CD4-positive, alpha-beta memory T cell (primary cell): ENCODE results near the gene DOCK1. TPM values are rescaled to one million over a fixed set of nuclear protein-coding genes. Genes with fewer than 3 reads are reported as not detected.

Source experiments
- CTCF ChIA-PET: fragments of 350-600 bp; sonication (Branson Sonifier 250); formaldehyde crosslinking; loops from one replicate; lab custom pipeline; 2021; ENCODE audit warnings: inconsistent platforms; ENCODE audit not compliant: partially characterized antibody; lab: Charles Lee
- POLR2A ChIA-PET: fragments of 350-600 bp; sonication (Branson Sonifier 250); formaldehyde crosslinking; loops from one replicate; lab custom pipeline; 2021; ENCODE audit not compliant: partially characterized antibody; lab: Charles Lee
- DNase-seq, 5 donors: peaks; one replicate each; pipeline versions ENCODE4 v3.0.0 to v3.0.0-alpha.2; 2020 to 2022; ENCODE audit warnings: mixed read lengths in 1 of 5
- H3K27ac ChIP-seq: one replicate; pipeline ENCODE4 v1.7.0; 2013; ENCODE audit warnings: low read depth, low read length
- H3K27me3 ChIP-seq: 2 replicates; pipeline ENCODE4 v1.7.0; 2013; ENCODE audit warnings: mild to moderate bottlenecking, low read length, moderate library complexity; ENCODE audit not compliant: insufficient read depth
- H3K36me3 ChIP-seq: 2 replicates; pipeline ENCODE4 v1.7.0; 2013; ENCODE audit warnings: mild to moderate bottlenecking, low read length, moderate library complexity; ENCODE audit not compliant: insufficient read depth
- H3K4me1 ChIP-seq: 2 replicates; pipeline ENCODE4 v1.7.0; 2013; ENCODE audit warnings: mild to moderate bottlenecking, low read length, moderate library complexity; ENCODE audit not compliant: insufficient read depth
- H3K4me3 ChIP-seq, 2 donors: one replicate each; pipeline ENCODE4 v1.7.0; 2013; ENCODE audit warnings: low read length in 2 of 2, mild to moderate bottlenecking in 1 of 2
- H3K9me3 ChIP-seq, 2 donors: one replicate each; pipeline ENCODE4 v1.7.0; 2013; ENCODE audit warnings: low read length in 2 of 2, control low read depth in 1 of 2; ENCODE audit not compliant: control insufficient read depth in 1 of 2
- H3K27ac Mint-ChIP-seq, 7 donors: one replicate each; pipeline ENCODE4 v1.8.0; 2020 to 2021; ENCODE audit warnings: mixed read lengths in 7 of 7, mild to moderate bottlenecking in 6 of 7, inconsistent platforms in 3 of 7, moderate library complexity in 3 of 7
- H3K27me3 Mint-ChIP-seq, 2 donors: one replicate each; pipeline ENCODE4 v1.8.0; 2020 to 2021; ENCODE audit warnings: mixed read lengths in 2 of 2
- H3K36me3 Mint-ChIP-seq, 2 donors: one replicate each; pipeline ENCODE4 v1.8.0; 2020 to 2021; ENCODE audit warnings: mixed read lengths in 2 of 2, inconsistent platforms in 1 of 2, mild to moderate bottlenecking in 1 of 2
- H3K4me1 Mint-ChIP-seq, 4 donors: one replicate each; pipeline ENCODE4 v1.8.0; 2020 to 2021; ENCODE audit warnings: mixed read lengths in 4 of 4, mild to moderate bottlenecking in 1 of 4
- H3K4me3 Mint-ChIP-seq, 8 donors: one replicate each; pipeline ENCODE4 v1.8.0; 2020 to 2021; ENCODE audit warnings: mixed read lengths in 8 of 8, mild to moderate bottlenecking in 7 of 8, moderate library complexity in 6 of 8, inconsistent platforms in 3 of 8
- H3K9me3 Mint-ChIP-seq, 8 donors: one replicate each; pipeline ENCODE4 v1.8.0; 2020 to 2021; ENCODE audit warnings: mixed read lengths in 8 of 8, mild to moderate bottlenecking in 5 of 8, inconsistent platforms in 3 of 8, moderate library complexity in 1 of 8
- intact Hi-C: fragments of 100-400 bp; cut with micrococcal nuclease; formaldehyde crosslinking; loops from one replicate; pipeline ENCODE4 v1.15.1; 2023
- polyA plus RNA-seq, 2 donors: library from polyadenylated mRNA; unstranded; fragments of 300-500 nt; fragmentation: Illumina TruSeq; gene quantifications; one replicate each; pipeline ENCODE4 v1.2.3, GENCODE V29; 2021
- total RNA-seq, 2 experiments: library from RNA; stranded (reverse); gene quantifications; one replicate each; pipeline ENCODE4 v1.2.3, GENCODE V29; 2021

The DOCK1 gene
- total and polyA plus RNA-seq, 4 experiments from 2014 or later: 0.17 TPM; not detected in 2

- POLR2A ChIA-PET: no interaction called here
- DNase-seq: no peak
- Mint-ChIP-seq H3K4me1 (no peaks in the 10 kb centered on the region), H3K27me3 (no peaks in the 10 kb centered on the region), H3K27ac (no peak overlapping the region), H3K9me3 (peaks cover 0 to 11% (median 3%) of the 10 kb centered on the region in 8 donors), H3K36me3 (no peaks in the 10 kb centered on the region), H3K4me3 (no peak overlapping the region)
- H3K9me3 ChIP-seq: no peaks in the 10 kb centered on the region
- no peak overlapping the region for H3K4me3 ChIP-seq
- intact Hi-C loops: no loop called here
- no peaks in the 10 kb centered on the region for H3K27me3 ChIP-seq
- H3K4me1 ChIP-seq: no peaks in the 10 kb centered on the region
- no peaks in the 10 kb centered on the region for H3K36me3 ChIP-seq
- H3K27ac ChIP-seq: no peak overlapping the region
- CTCF ChIA-PET: no interaction called here
Measured at GRCh38 chr10:127067542-127068194, 162.4 kb downstream of the DOCK1 start.

GRCh38 chr10:127068485-127068884 is 163.3 kb downstream of the DOCK1 start:
- Histone ChIP-seq H3K4me3 (no peak overlapping the region), H3K4me1 (no peaks in the 10 kb centered on the region), H3K9me3 (no peaks in the 10 kb centered on the region), H3K27ac (no peak overlapping the region), H3K36me3 (no peaks in the 10 kb centered on the region), H3K27me3 (no peaks in the 10 kb centered on the region)
- Mint-ChIP-seq H3K36me3 (no peaks in the 10 kb centered on the region), H3K4me1 (no peaks in the 10 kb centered on the region), H3K4me3 (no peak overlapping the region), H3K27ac (no peak overlapping the region), H3K27me3 (no peaks in the 10 kb centered on the region), H3K9me3 (peaks cover 0 to 11% (median 3%) of the 10 kb centered on the region in 8 donors)
- ChIA-PET POLR2A (no interaction called here), CTCF (no interaction called here)
- DNase-seq: no peak
- intact Hi-C loops: no loop called here

- H3K36me3 Mint-ChIP-seq: no peaks in the 10 kb centered on the region
- H3K27ac ChIP-seq: no peak overlapping the region
- no peaks in the 10 kb centered on the region for H3K36me3 ChIP-seq
- no peak overlapping the region for H3K4me3 ChIP-seq
- DNase-seq: no peak
- intact Hi-C loops: no loop called here
- no peaks in the 10 kb centered on the region for H3K27me3 Mint-ChIP-seq
- peaks cover 0 to 11% (median 2%) of the 10 kb centered on the region in 8 donors for H3K9me3 Mint-ChIP-seq
- no peak overlapping the region for H3K4me3 Mint-ChIP-seq
- CTCF ChIA-PET: no interaction called here
- no peaks in the 10 kb centered on the region for H3K4me1 ChIP-seq
- POLR2A ChIA-PET: no interaction called here
- no peak overlapping the region for H3K27ac Mint-ChIP-seq
- H3K4me1 Mint-ChIP-seq: no peaks in the 10 kb centered on the region
- no peaks in the 10 kb centered on the region for H3K27me3 ChIP-seq
- no peaks in the 10 kb centered on the region for H3K9me3 ChIP-seq
Measured at GRCh38 chr10:127069436-127069835, 164.2 kb downstream of the DOCK1 start.

GRCh38 chr10:127071126-127071525 is 165.9 kb downstream of the DOCK1 start:
- H3K27ac Mint-ChIP-seq: no peak overlapping the region
- peaks cover 0 to 13% (median 2%) of the 10 kb centered on the region in 8 donors for H3K9me3 Mint-ChIP-seq
- ChIA-PET POLR2A (no interaction called here), CTCF (no interaction called here)
- H3K27me3 Mint-ChIP-seq: no peaks in the 10 kb centered on the region
- Histone ChIP-seq H3K27me3 (no peaks in the 10 kb centered on the region), H3K27ac (no peak overlapping the region), H3K4me3 (no peak overlapping the region), H3K4me1 (no peaks in the 10 kb centered on the region), H3K9me3 (no peaks in the 10 kb centered on the region), H3K36me3 (no peaks in the 10 kb centered on the region)
- no peak for DNase-seq
- no peaks in the 10 kb centered on the region for H3K36me3 Mint-ChIP-seq
- intact Hi-C loops: no loop called here
- H3K4me1 Mint-ChIP-seq: no peaks in the 10 kb centered on the region
- H3K4me3 Mint-ChIP-seq: no peak overlapping the region

GRCh38 chr10:127073666-127074065 is 168.4 kb downstream of the DOCK1 start:
- no peak for DNase-seq
- Mint-ChIP-seq H3K4me3 (no peak overlapping the region), H3K4me1 (no peaks in the 10 kb centered on the region), H3K27me3 (no peaks in the 10 kb centered on the region), H3K9me3 (peaks cover 0 to 14% (median 3%) of the 10 kb centered on the region in 8 donors), H3K27ac (no peak overlapping the region), H3K36me3 (no peaks in the 10 kb centered on the region)
- POLR2A ChIA-PET: no interaction called here
- Histone ChIP-seq H3K4me3 (no peak overlapping the region), H3K27ac (no peak overlapping the region), H3K9me3 (no peaks in the 10 kb centered on the region), H3K36me3 (no peaks in the 10 kb centered on the region), H3K4me1 (no peaks in the 10 kb centered on the region), H3K27me3 (no peaks in the 10 kb centered on the region)
- CTCF ChIA-PET: no interaction called here
- intact Hi-C loops: no loop called here

GRCh38 chr10:127079392-127079791 is 174.2 kb downstream of the DOCK1 start:
- POLR2A ChIA-PET: no interaction called here
- H3K9me3 ChIP-seq: no peaks in the 10 kb centered on the region
- intact Hi-C loops: no loop called here
- peaks cover 0 to 11% (median 5%) of the 10 kb centered on the region in 8 donors for H3K9me3 Mint-ChIP-seq
- CTCF ChIA-PET: no interaction called here
- H3K27ac Mint-ChIP-seq: no peak overlapping the region
- no peaks in the 10 kb centered on the region for H3K4me1 Mint-ChIP-seq
- H3K4me1 ChIP-seq: no peaks in the 10 kb centered on the region
- DNase-seq: no peak
- H3K27me3 ChIP-seq: no peaks in the 10 kb centered on the region
- H3K4me3 ChIP-seq: no peak overlapping the region
- no peak overlapping the region for H3K27ac ChIP-seq
- H3K27me3 Mint-ChIP-seq: no peaks in the 10 kb centered on the region
- no peaks in the 10 kb centered on the region for H3K36me3 ChIP-seq
- no peaks in the 10 kb centered on the region for H3K36me3 Mint-ChIP-seq
- no peak overlapping the region for H3K4me3 Mint-ChIP-seq

- peaks cover 0 to 6% (median 4%) of the 10 kb centered on the region in 8 donors for H3K9me3 Mint-ChIP-seq
- H3K4me3 Mint-ChIP-seq: no peak overlapping the region
- H3K4me1 ChIP-seq: no peaks in the 10 kb centered on the region
- ChIA-PET POLR2A (no interaction called here), CTCF (no interaction called here)
- H3K27ac Mint-ChIP-seq: no peak overlapping the region
- no peaks in the 10 kb centered on the region for H3K27me3 Mint-ChIP-seq
- intact Hi-C loops: no loop called here
- DNase-seq: no peak
- no peak overlapping the region for H3K4me3 ChIP-seq
- H3K27ac ChIP-seq: no peak overlapping the region
- H3K9me3 ChIP-seq: no peaks in the 10 kb centered on the region
- H3K36me3 Mint-ChIP-seq: no peaks in the 10 kb centered on the region
- no peaks in the 10 kb centered on the region for H3K27me3 ChIP-seq
- H3K4me1 Mint-ChIP-seq: no peaks in the 10 kb centered on the region
- no peaks in the 10 kb centered on the region for H3K36me3 ChIP-seq
Measured at GRCh38 chr10:127080317-127080716, 175.1 kb downstream of the DOCK1 start.
